Testis (tissue), 2 donors: ENCODE results near the gene DRD4.

Source experiments
- CTCF ChIP-seq, 3 experiments: fragments of 450-650 bp in 2 of 3; fragments of 200-600 bp in 1 of 3; sonication (generic) in 1 of 3; IDR thresholded peaks; one replicate each; pipeline ENCODE4 v1.5.1; 2016 to 2019; ENCODE audit warnings: antibody characterized with exemption in 3 of 3, mild to moderate bottlenecking in 2 of 3, moderate library complexity in 1 of 3
- POLR2A ChIP-seq: fragments of 450-650 bp; IDR thresholded peaks from one replicate; pipeline ENCODE4 v1.6.1; 2017; ENCODE audit warnings: antibody characterized with exemption, mild to moderate bottlenecking, moderate library complexity

GRCh38 chr11:606245-606644, 30.8 kb upstream of the DRD4 start:
- no peak for TF ChIP-seq CTCF (IDR thresholded peaks at IDR 0.05)
- TF ChIP-seq POLR2A, result no peak
